GM19455 (cell line): ENCODE results near the gene NEMF.
"Not testable (repeated sequence)": the region's sequence is repeated elsewhere in the genome, so short reads cannot be mapped to it uniquely, and the experiment has no call there.

Experiments used
- ATAC-seq: cut with Tn5 transposase; IDR thresholded peaks from one replicate; pipeline ENCODE4 v1.9.1; 2021; ENCODE audit not compliant: unreplicated experiment

NEMF gene

GRCh38 chr14:49849213-49849847 is 3.3 kb downstream of the NEMF start:
- ATAC-seq = no peak

- ATAC-seq = no peak
These were observed 23.9 kb downstream of the NEMF start for GRCh38 chr14:49828640-49829039.

GRCh38 chr14:49820176-49820575 is 32.4 kb downstream of the NEMF start:
- ATAC-seq = no peak

- no peak for ATAC-seq
These were observed 35.7 kb downstream of the NEMF start for GRCh38 chr14:49816844-49817243.

GRCh38 chr14:49816118-49816517 is 36.5 kb downstream of the NEMF start:
- not testable (repeated sequence) for ATAC-seq

GRCh38 chr14:49808780-49809179 is 43.8 kb downstream of the NEMF start:
- ATAC-seq = no peak

DNA sequence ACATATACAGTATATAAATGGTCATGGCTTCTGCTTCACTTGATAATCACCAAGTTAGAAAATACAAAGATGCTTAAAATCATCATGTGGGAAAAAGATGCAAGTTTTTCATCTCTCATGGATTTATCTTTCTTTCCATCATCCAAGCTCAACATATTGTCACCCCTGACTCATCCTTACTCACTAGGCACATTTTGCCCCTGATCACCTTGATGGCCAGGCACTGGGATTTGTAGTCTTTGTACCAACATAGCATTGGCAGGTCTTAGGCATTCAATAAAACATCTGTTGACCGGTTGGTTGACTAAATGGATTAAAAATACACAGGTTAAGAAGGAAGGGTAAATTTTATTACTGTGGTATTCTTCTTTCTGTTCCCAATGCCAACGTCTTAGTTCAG is 56.6 kb downstream of the NEMF start:
- no peak for ATAC-seq

DNA sequence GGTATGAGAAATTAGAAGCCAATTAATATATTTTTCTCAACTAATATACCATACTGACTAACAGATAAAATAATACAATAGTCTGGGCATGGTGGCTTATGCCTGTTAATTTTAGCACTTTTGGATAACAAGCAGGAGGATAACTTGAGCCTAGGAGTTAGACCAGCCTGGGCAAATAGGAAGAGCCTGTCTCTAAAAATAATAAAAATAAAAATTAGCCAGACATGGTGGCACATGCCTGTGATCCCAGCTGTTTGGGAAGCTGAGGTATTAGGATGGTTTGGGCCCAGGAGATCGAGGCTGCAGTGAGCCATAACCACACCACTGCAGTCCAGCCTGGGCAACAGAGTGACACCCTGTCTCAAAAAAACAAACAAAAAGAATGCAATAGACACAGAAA is 60.0 kb downstream of the NEMF start:
- no peak for ATAC-seq

- ATAC-seq = no peak
These were observed 66.3 kb downstream of the NEMF start for GRCh38 chr14:49786315-49786714.

DNA sequence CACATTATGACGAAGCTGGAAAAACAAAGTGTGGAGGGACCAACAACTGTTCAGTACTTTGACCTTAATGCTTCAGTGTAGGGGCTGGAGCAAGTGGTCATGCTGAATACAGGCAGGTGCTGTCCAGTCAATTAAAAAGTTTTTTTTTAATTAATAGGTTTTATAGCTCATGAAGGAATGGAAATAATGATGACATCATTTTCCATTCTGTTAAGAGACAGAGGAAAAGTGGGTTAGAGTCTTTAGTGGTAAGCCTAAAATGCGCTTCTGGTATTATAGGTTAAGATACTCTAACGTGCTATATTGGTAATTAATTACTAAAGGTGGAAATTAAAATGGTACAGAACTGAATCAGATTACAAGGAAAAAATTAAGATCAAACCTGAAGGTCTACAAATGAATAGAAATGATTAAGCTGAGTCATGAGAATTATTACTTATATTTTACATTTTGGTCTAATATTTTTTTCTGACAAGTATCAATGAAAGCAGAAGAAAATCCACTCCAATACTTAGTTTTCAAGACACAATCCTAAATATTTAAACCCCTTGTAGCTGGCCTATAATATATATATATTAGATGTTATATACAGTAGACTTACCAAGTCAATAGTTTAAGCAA is 69.1 kb downstream of the NEMF start:
- ATAC-seq = no peak

GRCh38 chr14:49781040-49781439 is 71.5 kb downstream of the NEMF start:
- ATAC-seq = not testable (repeated sequence)

GRCh38 chr14:49778421-49778820 is 74.2 kb downstream of the NEMF start:
- ATAC-seq = no peak

DNA sequence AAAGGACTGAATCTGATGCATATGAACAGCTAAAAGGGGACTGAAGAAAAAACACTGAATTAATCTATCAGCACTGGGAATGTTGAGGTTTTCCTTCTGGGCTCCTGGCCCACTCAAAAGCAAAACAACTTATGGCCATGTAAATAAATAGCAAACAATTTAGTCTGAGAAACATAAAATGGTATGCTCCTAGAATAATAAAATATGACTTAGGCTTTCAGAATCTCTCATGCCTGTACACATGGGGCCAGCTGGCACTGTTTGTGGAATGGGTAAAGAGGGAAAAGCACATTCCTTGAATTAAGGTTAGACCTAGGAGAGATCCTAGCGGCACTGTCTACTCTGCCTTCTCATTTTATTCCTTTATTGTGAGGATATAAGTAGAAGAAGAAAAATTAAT is 78.5 kb downstream of the NEMF start:
- no peak for ATAC-seq

GRCh38 chr14:49771691-49772090 is 80.9 kb downstream of the NEMF start:
- not testable (repeated sequence) for ATAC-seq

GRCh38 chr14:49770212-49770817 is 82.3 kb downstream of the NEMF start:
- ATAC-seq = no peak

DNA sequence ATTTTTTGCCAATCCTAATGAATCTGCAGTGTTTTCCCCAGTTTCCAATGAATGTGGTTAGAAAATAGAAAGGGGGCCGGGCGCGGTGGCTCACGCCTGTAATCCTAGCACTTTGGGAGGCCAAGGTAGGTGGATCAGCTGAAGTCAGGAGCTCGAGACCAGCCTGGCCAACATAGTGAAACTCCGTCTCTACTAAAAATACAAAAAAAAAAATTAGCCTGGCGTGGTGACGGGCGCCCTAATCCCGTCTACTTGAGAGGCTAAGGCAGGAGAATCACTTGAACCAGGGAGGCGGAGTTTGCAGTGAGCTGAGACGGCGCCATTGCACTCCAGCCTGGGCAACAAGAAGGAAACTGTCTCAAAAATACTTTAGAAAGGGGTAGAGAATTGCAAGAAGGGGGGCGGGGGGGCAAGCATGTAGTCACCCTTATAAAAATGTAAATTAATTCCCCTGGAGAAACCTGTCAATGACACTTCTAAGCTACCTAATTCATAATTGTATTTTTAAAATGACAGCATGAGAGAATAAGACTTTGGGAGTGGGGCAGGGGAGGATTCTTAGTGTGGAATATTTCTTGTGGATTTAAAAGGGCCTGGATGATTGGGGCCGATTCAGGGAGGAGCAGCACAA is 82.9 kb downstream of the NEMF start:
- ATAC-seq = no peak

DNA sequence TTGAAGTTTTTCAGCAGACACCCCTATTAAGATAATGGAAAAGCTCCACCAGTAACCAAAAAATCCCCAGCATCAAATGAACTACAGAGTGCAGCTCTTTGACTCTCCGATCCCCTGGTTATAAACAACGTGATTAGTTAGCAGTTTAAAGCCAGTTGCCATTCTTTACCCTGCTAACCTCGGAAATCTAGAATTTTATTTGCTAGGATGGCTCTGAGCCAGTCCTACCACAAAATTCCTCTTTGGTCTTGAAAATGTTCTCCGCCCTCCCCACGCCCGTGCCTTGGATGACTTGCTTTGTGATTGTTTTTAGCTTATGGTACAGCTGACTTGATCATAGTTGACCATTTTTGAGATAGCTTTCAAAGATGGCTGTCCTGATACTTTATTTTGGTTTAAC is 83.4 kb downstream of the NEMF start:
- no peak for ATAC-seq

DNA sequence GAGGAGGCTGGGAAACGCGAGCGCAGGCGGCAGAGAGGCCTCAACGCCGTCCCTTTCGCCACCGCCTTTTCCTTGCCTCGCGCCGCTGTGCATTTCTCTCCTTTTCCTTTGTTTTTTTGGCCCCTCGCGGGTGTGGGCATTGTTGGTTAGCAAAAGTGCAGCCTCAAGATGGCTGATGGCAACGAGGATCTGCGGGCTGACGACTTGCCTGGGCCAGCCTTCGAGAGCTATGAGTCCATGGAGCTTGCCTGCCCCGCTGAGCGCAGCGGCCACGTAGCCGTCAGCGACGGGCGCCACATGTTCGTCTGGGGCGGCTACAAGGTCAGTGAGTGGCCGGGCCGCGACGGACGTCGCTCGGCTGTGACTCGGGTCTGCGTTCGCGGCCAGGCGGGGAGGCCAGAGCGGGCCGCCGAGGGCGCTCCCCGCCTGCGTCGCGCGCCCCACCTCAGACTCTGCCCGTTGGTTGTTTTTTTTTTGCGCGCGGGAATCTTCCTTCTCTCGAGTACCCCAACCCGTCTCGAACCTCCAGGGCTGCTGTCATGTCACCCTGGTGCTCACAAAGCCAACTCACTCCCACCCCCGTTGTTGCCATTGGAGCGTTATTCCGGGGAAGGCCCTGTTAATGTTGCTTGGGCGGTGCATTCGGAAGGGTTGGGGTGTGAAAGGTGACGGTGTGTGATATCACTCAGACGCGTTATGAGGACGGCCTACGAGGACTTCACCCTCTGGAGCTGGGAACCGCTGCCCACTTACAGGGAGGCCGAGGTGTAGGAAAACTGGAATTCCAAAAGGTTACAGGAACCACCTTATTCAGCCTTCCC is 84.1 kb downstream of the NEMF start:
- peak; percentile 31 for ATAC-seq

DNA sequence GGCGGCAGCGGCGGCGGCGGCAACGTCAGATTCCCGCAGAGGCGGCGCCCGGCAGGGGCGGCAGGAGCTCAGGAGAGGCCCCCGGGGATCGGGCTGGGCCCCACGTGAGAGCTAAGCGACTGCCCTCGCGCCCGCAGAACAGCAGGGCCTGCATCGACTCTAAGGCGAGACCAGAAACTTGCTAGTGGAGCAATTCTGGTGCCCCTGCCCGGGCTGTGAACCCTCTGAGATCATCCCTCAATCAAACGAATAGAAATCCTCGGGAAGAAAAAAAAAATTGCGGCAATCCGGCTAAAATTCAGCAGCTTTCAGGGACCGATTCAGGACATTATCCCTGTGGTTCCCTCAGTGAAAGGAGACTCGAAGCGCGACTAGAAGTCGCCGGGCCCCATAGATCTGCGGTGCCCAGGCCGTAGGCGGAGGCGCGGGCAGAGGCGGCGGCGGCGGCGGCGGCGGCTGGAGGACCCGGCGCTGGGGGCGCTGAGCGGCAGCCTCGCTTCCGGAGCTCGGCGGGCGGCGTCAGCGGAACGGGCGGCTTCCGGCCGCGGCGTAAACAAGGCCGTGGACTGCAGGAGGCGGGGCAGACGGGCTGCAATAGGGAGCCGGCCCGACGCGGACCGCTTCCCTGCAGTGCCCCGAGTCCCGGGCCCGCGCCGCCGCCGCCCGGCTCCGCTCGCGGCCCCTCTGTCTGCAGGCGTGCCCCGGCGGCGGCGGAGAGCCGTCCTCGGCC is 84.9 kb downstream of the NEMF start, which contains the start of gene KLHDC2:
Gene KLHDC2, plus strand, starts transcription at position 583 of the 730 bp plus-strand sequence. CDS start 316 bp downstream, outside the sequence.
- ATAC-seq = peak; percentile 92

- ATAC-seq = no peak
These were observed 85.4 kb downstream of the NEMF start for GRCh38 chr14:49767270-49767570.

- ATAC-seq = no peak
These were observed 85.7 kb downstream of the NEMF start for GRCh38 chr14:49766839-49767238.
